Activated naive CD8-positive, alpha-beta T cell treated with anti-CD3 and anti-CD28 coated beads, Interleukin-2, amount 10 ng/mL, durations not matched to agents 7 days and 5 days (primary cell): Measurements from ENCODE around the gene C1R. TPM values are rescaled to one million over a fixed set of nuclear protein-coding genes. Genes with fewer than 3 reads are reported as not detected.
"Not testable (repeated sequence)": the region's sequence is repeated elsewhere in the genome, so short reads cannot be mapped to it uniquely, and the experiment has no call there.

Experiments
- ATAC-seq: fragments of 150-1000 bp; cut with Tn5 transposase; one replicate; pipeline ENCODE4 v1.10.0; 2021; ENCODE audit warnings: low read depth, moderate library complexity
- POLR2A ChIA-PET: fragments of 350-600 bp; sonication (Branson Sonifier 250); formaldehyde crosslinking; loops from one replicate; lab custom pipeline; 2021; ENCODE audit warnings: antibody characterized with exemption; lab: Charles Lee
- DNase-seq: peaks from one replicate; pipeline ENCODE4 v3.0.0; 2021
- H3K27ac Mint-ChIP-seq: one replicate; pipeline ENCODE4 v1.8.0; 2022; ENCODE audit warnings: mild to moderate bottlenecking, mixed read lengths
- H3K27me3 Mint-ChIP-seq: one replicate; pipeline ENCODE4 v1.8.0; 2022; ENCODE audit warnings: mild to moderate bottlenecking, moderate library complexity, mixed read lengths
- H3K36me3 Mint-ChIP-seq: one replicate; pipeline ENCODE4 v1.8.0; 2021; ENCODE audit warnings: mild to moderate bottlenecking, mixed read lengths
- H3K4me1 Mint-ChIP-seq: one replicate; pipeline ENCODE4 v1.8.0; 2021; ENCODE audit warnings: mixed read lengths
- H3K4me3 Mint-ChIP-seq: one replicate; pipeline ENCODE4 v1.8.0; 2022; ENCODE audit warnings: mild to moderate bottlenecking, moderate library complexity, mixed read lengths
- H3K9me3 Mint-ChIP-seq: one replicate; pipeline ENCODE4 v1.8.0; 2021; ENCODE audit warnings: mixed read lengths
- total RNA-seq, 2 experiments: library from RNA; stranded (reverse); gene quantifications; one replicate each; pipeline ENCODE4 v1.2.3, GENCODE V29; 2021

C1R gene
- total RNA-seq, 2 experiments from 2014 or later = 4.6 to 6.4 TPM

DNA sequence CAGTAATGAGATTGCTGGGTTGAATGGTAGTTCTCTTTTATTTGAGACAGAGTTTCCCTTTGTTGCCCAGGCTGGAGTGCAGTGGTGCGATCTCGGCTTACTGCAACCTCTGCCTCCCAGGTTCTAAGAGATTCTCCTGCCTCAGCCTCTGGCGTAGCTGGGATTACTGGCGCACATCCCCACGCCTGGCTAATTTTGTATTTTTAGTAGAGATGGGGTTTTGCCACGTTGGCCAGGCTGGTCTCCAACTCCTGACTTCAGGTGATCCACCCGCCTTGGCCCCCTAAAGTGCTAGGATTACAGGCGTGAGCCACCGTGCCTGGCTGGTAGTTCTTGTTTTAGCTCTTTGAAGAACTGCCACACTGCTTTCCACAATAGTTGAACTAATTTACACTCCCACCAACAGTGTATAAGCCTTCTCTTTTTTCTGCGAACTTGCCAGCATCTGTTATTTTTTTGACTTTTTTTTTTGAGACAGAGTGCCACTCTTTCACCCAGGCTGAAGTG is 42.7 kb downstream of the C1R start:
- H3K36me3 Mint-ChIP-seq, DNase-seq, H3K4me3 Mint-ChIP-seq, H3K9me3 Mint-ChIP-seq, POLR2A ChIA-PET, H3K27ac Mint-ChIP-seq, ATAC-seq: not testable (repeated sequence)
- H3K4me1 Mint-ChIP-seq = peaks cover 23% of the 10 kb centered on the region
- H3K27me3 Mint-ChIP-seq = peaks cover 29% of the 10 kb centered on the region

- ATAC-seq = no peak
- Mint-ChIP-seq H3K27ac (peak overlapping the region; percentile 60), H3K36me3 (no peaks in the 10 kb centered on the region), H3K4me3 (peak overlapping the region; percentile 60), H3K9me3 (peaks cover 2% of the 10 kb centered on the region), H3K4me1 (peaks cover 23% of the 10 kb centered on the region), H3K27me3 (peaks cover 12% of the 10 kb centered on the region)
- no peak for DNase-seq
- POLR2A ChIA-PET = interaction anchor here (0.9 kb wide), 1 partner anchor 174 kb away, joined by 3 read pairs; the partner anchor contains the start of gene SPSB2
These were observed 44.9 kb downstream of the C1R start for GRCh38 chr12:7047306-7047705.

- Mint-ChIP-seq H3K9me3 (peaks cover 2% of the 10 kb centered on the region), H3K27ac (peak overlapping the region; percentile 44), H3K27me3 (peaks cover 5% of the 10 kb centered on the region), H3K36me3 (no peaks in the 10 kb centered on the region), H3K4me1 (peaks cover 23% of the 10 kb centered on the region), H3K4me3 (no peak overlapping the region)
- no peak for DNase-seq
- POLR2A ChIA-PET = interaction anchor here (0.9 kb wide), 1 partner anchor 195 kb away, joined by 3 read pairs; the partner anchor contains the start of gene USP5
- no peak for ATAC-seq
These were observed 45.7 kb downstream of the C1R start for GRCh38 chr12:7046383-7047105.

DNA sequence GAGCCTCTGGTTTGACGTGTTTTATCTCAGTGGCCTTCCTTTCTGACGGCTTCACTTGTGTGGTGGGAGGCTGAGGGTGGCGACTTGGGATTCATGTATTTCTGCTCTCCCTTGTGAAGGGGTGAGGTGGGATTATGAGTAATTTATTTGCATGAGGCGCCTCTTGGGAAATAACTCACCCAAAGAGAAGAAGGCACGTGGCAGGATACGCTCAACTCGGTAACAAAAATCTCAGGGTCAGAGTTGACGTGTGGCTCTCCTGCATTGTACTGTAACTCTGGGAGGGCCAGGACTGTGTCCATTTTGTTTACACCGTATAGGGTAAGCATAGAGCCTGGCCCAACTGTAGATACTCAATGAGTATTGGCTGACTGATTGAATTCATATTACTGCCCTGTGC is 46.3 kb downstream of the C1R start:
- ATAC-seq (no peak), DNase-seq (no peak)
- H3K4me1 Mint-ChIP-seq = peaks cover 23% of the 10 kb centered on the region
- no peaks in the 10 kb centered on the region for H3K27me3 Mint-ChIP-seq
- H3K36me3 Mint-ChIP-seq = no peaks in the 10 kb centered on the region
- no peak overlapping the region for H3K4me3 Mint-ChIP-seq
- POLR2A ChIA-PET = interaction anchor here (0.9 kb wide), 1 partner anchor 194 kb away, joined by 3 read pairs; the partner anchor contains the start of gene USP5
- no peaks in the 10 kb centered on the region for H3K9me3 Mint-ChIP-seq
- H3K27ac Mint-ChIP-seq = no peak overlapping the region

- no peak for DNase-seq
- POLR2A ChIA-PET = no interaction called here
- no peaks in the 10 kb centered on the region for H3K9me3 Mint-ChIP-seq
These were observed 49.4 kb downstream of the C1R start for GRCh38 chr12:7042842-7043241.

GRCh38 chr12:7039403-7039802 is 52.8 kb downstream of the C1R start:
- no peak for ATAC-seq
- H3K4me1 Mint-ChIP-seq = peaks cover 1% of the 10 kb centered on the region

More at GRCh38 chr12:7042842-7043241, 49.4 kb downstream of the C1R start:
- Mint-ChIP-seq H3K27me3 (no peaks in the 10 kb centered on the region), H3K27ac (no peak overlapping the region), H3K36me3 (no peaks in the 10 kb centered on the region), H3K4me1 (peaks cover 19% of the 10 kb centered on the region), H3K4me3 (no peak overlapping the region)
- ATAC-seq = no peak

GRCh38 chr12:7038591-7038990 is 53.7 kb downstream of the C1R start:
- POLR2A ChIA-PET = no interaction called here
- Mint-ChIP-seq H3K36me3 (no peaks in the 10 kb centered on the region), H3K9me3 (no peaks in the 10 kb centered on the region), H3K4me3 (no peak overlapping the region), H3K4me1 (peaks cover 1% of the 10 kb centered on the region), H3K27ac (no peak overlapping the region), H3K27me3 (peaks cover 3% of the 10 kb centered on the region)
- ATAC-seq = no peak
- DNase-seq = no peak

More at GRCh38 chr12:7039403-7039802, 52.8 kb downstream of the C1R start:
- Mint-ChIP-seq H3K4me3 (no peak overlapping the region), H3K27me3 (no peaks in the 10 kb centered on the region), H3K36me3 (no peaks in the 10 kb centered on the region), H3K27ac (no peak overlapping the region), H3K9me3 (no peaks in the 10 kb centered on the region)
- no peak for DNase-seq
- POLR2A ChIA-PET = no interaction called here

GRCh38 chr12:7037411-7037810 is 54.8 kb downstream of the C1R start:
- POLR2A ChIA-PET = not testable (repeated sequence)

GRCh38 chr12:7035463-7035862 is 56.8 kb downstream of the C1R start:
- peaks cover 10% of the 10 kb centered on the region for H3K27me3 Mint-ChIP-seq
- no peak for ATAC-seq
- H3K4me3 Mint-ChIP-seq = no peak overlapping the region
- no peak for DNase-seq
- no peaks in the 10 kb centered on the region for H3K9me3 Mint-ChIP-seq
- POLR2A ChIA-PET = no interaction called here
- no peaks in the 10 kb centered on the region for H3K36me3 Mint-ChIP-seq
- H3K4me1 Mint-ChIP-seq = peaks cover 1% of the 10 kb centered on the region
- no peak overlapping the region for H3K27ac Mint-ChIP-seq

More at GRCh38 chr12:7037411-7037810, 54.8 kb downstream of the C1R start:
- not testable (repeated sequence) for H3K27ac Mint-ChIP-seq, H3K9me3 Mint-ChIP-seq, DNase-seq, H3K27me3 Mint-ChIP-seq, ATAC-seq, H3K4me1 Mint-ChIP-seq, H3K36me3 Mint-ChIP-seq, H3K4me3 Mint-ChIP-seq

GRCh38 chr12:7034464-7034863 is 57.8 kb downstream of the C1R start:
- Mint-ChIP-seq H3K27ac (no peak overlapping the region), H3K27me3 (peaks cover 10% of the 10 kb centered on the region), H3K4me3 (no peak overlapping the region), H3K36me3 (no peaks in the 10 kb centered on the region), H3K9me3 (no peaks in the 10 kb centered on the region), H3K4me1 (peaks cover 1% of the 10 kb centered on the region)
- POLR2A ChIA-PET = no interaction called here
- ATAC-seq (no peak), DNase-seq (no peak)

- POLR2A ChIA-PET = interaction anchor here (0.5 to 1.2 kb wide), 2 partner anchors 14 to 119 kb away, joined by 3 to 4 read pairs; partner anchors contain the start of genes ENO2 and LPCAT3
- Mint-ChIP-seq H3K36me3 (no peaks in the 10 kb centered on the region), H3K4me1 (peaks cover 1% of the 10 kb centered on the region), H3K27me3 (peaks cover 10% of the 10 kb centered on the region), H3K4me3 (no peak overlapping the region), H3K27ac (no peak overlapping the region), H3K9me3 (no peaks in the 10 kb centered on the region)
- DNase-seq (no peak), ATAC-seq (no peak)
These were observed 59.3 kb downstream of the C1R start for GRCh38 chr12:7032990-7033389.

DNA sequence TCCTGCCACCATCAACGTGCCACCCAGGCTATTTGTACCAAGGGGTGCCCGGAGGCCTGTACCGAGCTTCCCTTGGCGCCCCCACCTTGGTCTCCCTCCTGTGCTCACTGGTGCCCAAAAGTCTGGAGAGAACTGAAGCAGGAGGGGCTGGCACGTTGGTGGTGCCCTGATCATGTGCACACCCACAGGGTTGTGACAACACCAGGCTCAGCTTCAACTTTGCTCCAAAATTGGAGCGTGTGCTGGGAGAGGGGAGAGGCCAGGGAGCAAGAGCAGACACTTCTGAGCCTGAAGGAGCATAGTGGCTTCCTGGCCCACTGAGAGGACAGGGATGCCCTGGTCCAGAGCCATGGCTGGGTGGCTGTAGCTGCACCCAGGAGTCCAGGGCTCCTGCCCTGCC is 60.9 kb downstream of the C1R start:
- H3K36me3 Mint-ChIP-seq = no peaks in the 10 kb centered on the region
- POLR2A ChIA-PET = no interaction called here
- no peaks in the 10 kb centered on the region for H3K4me1 Mint-ChIP-seq
- no peak overlapping the region for H3K4me3 Mint-ChIP-seq
- no peak for ATAC-seq
- H3K27ac Mint-ChIP-seq = no peak overlapping the region
- no peaks in the 10 kb centered on the region for H3K9me3 Mint-ChIP-seq
- DNase-seq = no peak
- peaks cover 14% of the 10 kb centered on the region for H3K27me3 Mint-ChIP-seq
